SK-N-SH (cell line): ENCODE measurements around the gene FKBP4. TPM values are rescaled to one million over a fixed set of nuclear protein-coding genes. Genes with fewer than 3 reads are reported as not detected.

Source experiments
- CTCF ChIA-PET: fragments of 300-600, 350-600 bp; formaldehyde crosslinking; extraction: SDS; loops from one replicate; lab custom pipeline; 2021; lab: Yijun Ruan, JAX
- POLR2A ChIA-PET: fragments of 350-600 bp; sonication (Branson Sonifier 250); formaldehyde crosslinking; extraction: SDS; loops from one replicate; lab custom pipeline; 2020; ENCODE audit warnings: antibody characterized with exemption, inconsistent platforms; lab: Yijun Ruan, JAX
- DNase-seq: peaks from one replicate; pipeline ENCODE4 v3.0.0; 2012
- H2AFZ ChIP-seq: fragments of 200-600 bp; sonication (generic); 2 replicates; pipeline ENCODE4 v1.8.1; 2016; ENCODE audit warnings: antibody characterized with exemption, mild to moderate bottlenecking, low read depth
- H3F3A ChIP-seq: fragments of 200-600 bp; sonication (generic); replicated peaks from 2 replicates; pipeline ENCODE3; 2016; ENCODE audit warnings: antibody characterized with exemption, mild to moderate bottlenecking; ENCODE audit not compliant: insufficient read depth
- H3K27ac ChIP-seq, 2 experiments: fragments of 200-500 bp in 1 of 2; fragments of 200-600 bp in 1 of 2; sonication (Bioruptor generic) in 1 of 2; sonication (generic), shearing (Covaris generic) in 1 of 2; 2 replicates each; pipeline versions ENCODE4 v1.5.1 to v1.6.1; 2014 to 2016; ENCODE audit warnings: low read depth in 2 of 2, inconsistent platforms in 1 of 2, low read length in 1 of 2, mild to moderate bottlenecking in 1 of 2, mixed read lengths in 1 of 2
- H3K27me3 ChIP-seq: fragments of 200-600 bp; sonication (generic), shearing (Covaris generic); 2 replicates; pipeline ENCODE4 v1.6.1; 2016; ENCODE audit warnings: mixed run types; ENCODE audit not compliant: insufficient read depth
- H3K36me3 ChIP-seq, 2 experiments: fragments of 200-500 bp in 1 of 2; fragments of 200-600 bp in 1 of 2; sonication (Bioruptor generic) in 1 of 2; sonication (generic) in 1 of 2; replicated peaks in 1 of 2; 2 replicates each; pipeline versions ENCODE3 to v1.5.1; 2014 to 2016; ENCODE audit warnings: low read length in 1 of 2, mild to moderate bottlenecking in 1 of 2; ENCODE audit not compliant: insufficient read depth in 2 of 2, control insufficient read depth in 1 of 2
- H3K4me1 ChIP-seq, 2 experiments: fragments of 200-500 bp in 1 of 2; fragments of 200-600 bp in 1 of 2; sonication (Bioruptor generic) in 1 of 2; sonication (generic), shearing (Covaris generic) in 1 of 2; 2 replicates each; pipeline versions ENCODE4 v1.5.1 to v1.6.1; 2014 to 2016; ENCODE audit warnings: low read depth in 1 of 2, low read length in 1 of 2, mixed run types in 1 of 2; ENCODE audit not compliant: insufficient read depth in 2 of 2, control insufficient read depth in 1 of 2
- H3K4me2 ChIP-seq: fragments of 200-600 bp; sonication (generic), shearing (Covaris generic); 2 replicates; pipeline ENCODE4 v1.6.1; 2017; ENCODE audit warnings: mixed run types
- H3K4me3 ChIP-seq, 2 experiments: fragments of 200-500 bp in 1 of 2; fragments of 200-600 bp in 1 of 2; sonication (Bioruptor generic) in 1 of 2; sonication (generic), shearing (Covaris generic) in 1 of 2; 2 replicates each; pipeline versions ENCODE4 v1.5.1 to v1.8.1; 2014 to 2016; ENCODE audit warnings: low read depth in 2 of 2, inconsistent platforms in 1 of 2, low read length in 1 of 2, mild to moderate bottlenecking in 1 of 2, mixed read lengths in 1 of 2, moderate library complexity in 1 of 2
- H3K79me2 ChIP-seq: fragments of 200-600 bp; sonication (generic); 2 replicates; pipeline ENCODE4 v1.8.1; 2017; ENCODE audit warnings: mild to moderate bottlenecking; ENCODE audit not compliant: insufficient read depth
- H3K9ac ChIP-seq: fragments of 200-600 bp; sonication (generic); 2 replicates; pipeline ENCODE4 v1.6.1; 2017; ENCODE audit warnings: mixed run types
- H3K9me2 ChIP-seq: fragments of 200-600 bp; sonication (generic); 2 replicates; pipeline ENCODE4 v1.6.1; 2017; ENCODE audit warnings: mixed run types
- H3K9me3 ChIP-seq: fragments of 200-600 bp; sonication (generic); 2 replicates; pipeline ENCODE4 v1.6.1; 2017; ENCODE audit warnings: mixed run types, mild to moderate bottlenecking, moderate library complexity
- H4K20me1 ChIP-seq: fragments of 200-600 bp; sonication (generic); 2 replicates; pipeline ENCODE4 v1.6.1; 2017; ENCODE audit warnings: mild to moderate bottlenecking, mixed run types; ENCODE audit not compliant: insufficient read depth
- CHD2 ChIP-seq: fragments of 150-350 bp; IDR thresholded peaks from 2 replicates; pipeline ENCODE4 v1.6.1; 2018; ENCODE audit warnings: low read length; ENCODE audit not compliant: partially characterized antibody
- EP300 ChIP-seq, 2 experiments: IDR thresholded peaks; 2 replicates each; pipeline versions ENCODE4 v1.4.0 to v1.6.1; 2012; ENCODE audit warnings: borderline replicate concordance in 1 of 2, low read depth in 1 of 2, low read length in 1 of 2
- FOSL2 ChIP-seq: IDR thresholded peaks from 2 replicates; pipeline ENCODE4 v1.4.0; 2012; ENCODE audit warnings: low read depth, mild to moderate bottlenecking, moderate library complexity, borderline replicate concordance
- GABPA ChIP-seq: IDR thresholded peaks from 2 replicates; pipeline ENCODE4 v1.4.0; 2012; ENCODE audit warnings: low read depth, mild to moderate bottlenecking
- GATA2 ChIP-seq: sonication (generic); formaldehyde crosslinking; IDR thresholded peaks from 2 replicates; pipeline ENCODE4 v1.5.0; 2020; ENCODE audit warnings: mild to moderate bottlenecking, missing genetic modification reagents
- MEF2A ChIP-seq: IDR thresholded peaks from 2 replicates; pipeline ENCODE4 v1.4.0; 2012; ENCODE audit warnings: low read depth, borderline replicate concordance
- MXI1 ChIP-seq: IDR thresholded peaks from 2 replicates; pipeline ENCODE4 v1.6.1; 2012; ENCODE audit warnings: mild to moderate bottlenecking, low read depth, low read length, improper control_type of control experiment
- NFIC ChIP-seq: IDR thresholded peaks from 2 replicates; pipeline ENCODE4 v1.4.0; 2012; ENCODE audit warnings: borderline replicate concordance
- RCOR1 ChIP-seq: fragments of 150-350 bp; IDR thresholded peaks from 2 replicates; pipeline ENCODE4 v1.6.1; 2017; ENCODE audit warnings: antibody characterized with exemption, low read length
- RFX5 ChIP-seq: IDR thresholded peaks from 2 replicates; pipeline ENCODE4 v1.6.1; 2012; ENCODE audit warnings: mild to moderate bottlenecking, improper control_type of control experiment, low read length
- RXRA ChIP-seq: IDR thresholded peaks from 2 replicates; pipeline ENCODE4 v1.4.0; 2012; ENCODE audit warnings: low read depth, mild to moderate bottlenecking, borderline replicate concordance
- SIN3A ChIP-seq: IDR thresholded peaks from 2 replicates; pipeline ENCODE4 v1.6.1; 2012; ENCODE audit warnings: low read depth, mild to moderate bottlenecking, low read length, moderate library complexity, borderline replicate concordance
- SMC3 ChIP-seq: IDR thresholded peaks from 2 replicates; pipeline ENCODE4 v1.6.1; 2012; ENCODE audit warnings: low read depth, low read length, improper control_type of control experiment
- TEAD4 ChIP-seq: IDR thresholded peaks from 2 replicates; pipeline ENCODE4 v1.4.0; 2012; ENCODE audit warnings: mild to moderate bottlenecking, borderline replicate concordance; ENCODE audit not compliant: insufficient read depth
- WGBS: methylation state at CpG from one replicate; pipeline ENCODE4 v1.1.6; 2017; ENCODE audit warnings: low lambda C conversion rate; 5-methylcytosine and 5-hydroxymethylcytosine counted together
- polyA plus RNA-seq, 3 experiments: library from polyadenylated mRNA; depleted of rRNA; stranded (reverse); fragments of >200 nt; gene quantifications; 2 replicates each; pipeline ENCODE4 v1.2.3, GENCODE V29; 2012
- TF ChIP-seq, protein P1 (sequence below): IDR thresholded peaks from 2 replicates; pipeline ENCODE4 v1.4.0; 2012; ENCODE audit warnings: low read depth
- TF ChIP-seq, protein P2 (sequence below): fragments of 150-350 bp; IDR thresholded peaks from 2 replicates; pipeline ENCODE4 v1.6.1; 2017; ENCODE audit warnings: antibody characterized with exemption, low read length, low read depth, borderline replicate concordance
- TF ChIP-seq, protein P3 (sequence below): IDR thresholded peaks from 2 replicates; pipeline ENCODE4 v1.4.0; 2012; ENCODE audit warnings: low read depth, borderline replicate concordance
- TF ChIP-seq, protein P4 (sequence below): IDR thresholded peaks from 2 replicates; pipeline ENCODE4 v1.4.0; 2012; ENCODE audit warnings: low read depth, borderline replicate concordance
- TF ChIP-seq, protein P5 (sequence below): fragments of 200-600 bp; sonication (generic); IDR thresholded peaks from 2 replicates; pipeline ENCODE4 v1.6.1; 2017; ENCODE audit warnings: antibody characterized with exemption, mild to moderate bottlenecking, moderate library complexity

The FKBP4 gene
- polyA plus RNA-seq, 1 of the 3 experiments (the other 2 are of a cell fraction), result 53.2 TPM

DNA sequence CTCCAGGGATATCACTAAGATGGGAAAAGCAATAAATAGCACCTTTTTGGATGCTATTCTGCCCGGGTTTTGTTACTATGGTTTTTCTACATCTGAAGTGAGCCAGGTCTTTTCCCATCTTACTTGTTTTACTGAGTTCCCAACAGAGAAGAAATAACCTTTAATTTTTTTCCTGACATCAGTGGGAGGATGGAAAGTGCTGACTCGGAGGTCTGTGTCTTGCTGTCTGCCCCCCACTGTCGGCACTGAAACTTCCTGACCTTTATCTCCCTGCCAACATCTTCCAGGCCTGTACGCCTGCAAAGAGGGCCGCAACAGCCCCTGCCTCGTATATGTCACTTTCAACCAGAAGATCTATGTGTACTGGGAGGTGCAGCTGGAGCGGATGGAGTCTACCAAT is 28.7 kb downstream of the FKBP4 start:
- no peaks in the 10 kb centered on the region for H4K20me1 ChIP-seq
- H3K9ac ChIP-seq, result no peak overlapping the region
- H3K79me2 ChIP-seq, result no peaks in the 10 kb centered on the region
- no peaks in the 10 kb centered on the region for H3K27me3 ChIP-seq
- H3K4me1 ChIP-seq, result no peaks in the 10 kb centered on the region
- H3K9me2 ChIP-seq, result no peaks in the 10 kb centered on the region
- ChIA-PET CTCF (interaction anchor here (0.7 kb wide), 1 partner anchor 23 kb away, joined by 4 read pairs; no protein-coding TSS in a partner anchor), POLR2A (no interaction called here)
- no peak overlapping the region for H3K4me3 ChIP-seq
- peaks cover 14 to 69% of the 10 kb centered on the region in 2 experiments for H3K36me3 ChIP-seq
- TF ChIP-seq, protein P1, sequence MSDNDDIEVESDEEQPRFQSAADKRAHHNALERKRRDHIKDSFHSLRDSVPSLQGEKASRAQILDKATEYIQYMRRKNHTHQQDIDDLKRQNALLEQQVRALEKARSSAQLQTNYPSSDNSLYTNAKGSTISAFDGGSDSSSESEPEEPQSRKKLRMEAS, result no peak
- TF ChIP-seq GABPA, result no peak
- TF ChIP-seq TEAD4, result no peak
- TF ChIP-seq GATA2 (CRISPR knock-in tag), result no peak
- TF ChIP-seq, protein P2, sequence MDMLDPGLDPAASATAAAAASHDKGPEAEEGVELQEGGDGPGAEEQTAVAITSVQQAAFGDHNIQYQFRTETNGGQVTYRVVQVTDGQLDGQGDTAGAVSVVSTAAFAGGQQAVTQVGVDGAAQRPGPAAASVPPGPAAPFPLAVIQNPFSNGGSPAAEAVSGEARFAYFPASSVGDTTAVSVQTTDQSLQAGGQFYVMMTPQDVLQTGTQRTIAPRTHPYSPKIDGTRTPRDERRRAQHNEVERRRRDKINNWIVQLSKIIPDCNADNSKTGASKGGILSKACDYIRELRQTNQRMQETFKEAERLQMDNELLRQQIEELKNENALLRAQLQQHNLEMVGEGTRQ, result no peak
- no peak for TF ChIP-seq EP300 (IDR thresholded peaks at IDR 0.05; ENCODE audit: borderline replicate concordance in 1 of 2, low read depth in 1 of 2, low read length in 1 of 2)
- no peak for TF ChIP-seq MXI1
- TF ChIP-seq MEF2A, result no peak
- TF ChIP-seq, protein P3, sequence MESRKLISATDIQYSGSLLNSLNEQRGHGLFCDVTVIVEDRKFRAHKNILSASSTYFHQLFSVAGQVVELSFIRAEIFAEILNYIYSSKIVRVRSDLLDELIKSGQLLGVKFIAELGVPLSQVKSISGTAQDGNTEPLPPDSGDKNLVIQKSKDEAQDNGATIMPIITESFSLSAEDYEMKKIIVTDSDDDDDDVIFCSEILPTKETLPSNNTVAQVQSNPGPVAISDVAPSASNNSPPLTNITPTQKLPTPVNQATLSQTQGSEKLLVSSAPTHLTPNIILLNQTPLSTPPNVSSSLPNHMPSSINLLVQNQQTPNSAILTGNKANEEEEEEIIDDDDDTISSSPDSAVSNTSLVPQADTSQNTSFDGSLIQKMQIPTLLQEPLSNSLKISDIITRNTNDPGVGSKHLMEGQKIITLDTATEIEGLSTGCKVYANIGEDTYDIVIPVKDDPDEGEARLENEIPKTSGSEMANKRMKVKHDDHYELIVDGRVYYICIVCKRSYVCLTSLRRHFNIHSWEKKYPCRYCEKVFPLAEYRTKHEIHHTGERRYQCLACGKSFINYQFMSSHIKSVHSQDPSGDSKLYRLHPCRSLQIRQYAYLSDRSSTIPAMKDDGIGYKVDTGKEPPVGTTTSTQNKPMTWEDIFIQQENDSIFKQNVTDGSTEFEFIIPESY, result no peak
- TF ChIP-seq FOSL2, result no peak
- no peak for TF ChIP-seq NFIC
- no peak for TF ChIP-seq SMC3
- no peak for TF ChIP-seq CHD2
- TF ChIP-seq, protein P4, sequence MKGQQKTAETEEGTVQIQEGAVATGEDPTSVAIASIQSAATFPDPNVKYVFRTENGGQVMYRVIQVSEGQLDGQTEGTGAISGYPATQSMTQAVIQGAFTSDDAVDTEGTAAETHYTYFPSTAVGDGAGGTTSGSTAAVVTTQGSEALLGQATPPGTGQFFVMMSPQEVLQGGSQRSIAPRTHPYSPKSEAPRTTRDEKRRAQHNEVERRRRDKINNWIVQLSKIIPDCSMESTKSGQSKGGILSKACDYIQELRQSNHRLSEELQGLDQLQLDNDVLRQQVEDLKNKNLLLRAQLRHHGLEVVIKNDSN, result no peak
- no peak for TF ChIP-seq SIN3A
- TF ChIP-seq, protein P5, sequence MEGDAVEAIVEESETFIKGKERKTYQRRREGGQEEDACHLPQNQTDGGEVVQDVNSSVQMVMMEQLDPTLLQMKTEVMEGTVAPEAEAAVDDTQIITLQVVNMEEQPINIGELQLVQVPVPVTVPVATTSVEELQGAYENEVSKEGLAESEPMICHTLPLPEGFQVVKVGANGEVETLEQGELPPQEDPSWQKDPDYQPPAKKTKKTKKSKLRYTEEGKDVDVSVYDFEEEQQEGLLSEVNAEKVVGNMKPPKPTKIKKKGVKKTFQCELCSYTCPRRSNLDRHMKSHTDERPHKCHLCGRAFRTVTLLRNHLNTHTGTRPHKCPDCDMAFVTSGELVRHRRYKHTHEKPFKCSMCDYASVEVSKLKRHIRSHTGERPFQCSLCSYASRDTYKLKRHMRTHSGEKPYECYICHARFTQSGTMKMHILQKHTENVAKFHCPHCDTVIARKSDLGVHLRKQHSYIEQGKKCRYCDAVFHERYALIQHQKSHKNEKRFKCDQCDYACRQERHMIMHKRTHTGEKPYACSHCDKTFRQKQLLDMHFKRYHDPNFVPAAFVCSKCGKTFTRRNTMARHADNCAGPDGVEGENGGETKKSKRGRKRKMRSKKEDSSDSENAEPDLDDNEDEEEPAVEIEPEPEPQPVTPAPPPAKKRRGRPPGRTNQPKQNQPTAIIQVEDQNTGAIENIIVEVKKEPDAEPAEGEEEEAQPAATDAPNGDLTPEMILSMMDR, result no peak
- no peak for TF ChIP-seq RFX5
- TF ChIP-seq RXRA, result no peak
- TF ChIP-seq RCOR1, result no peak
- no peak overlapping the region for H3K4me2 ChIP-seq
- no peak for DNase-seq
- no peak overlapping the region for H2AFZ ChIP-seq
- 86% methylated on average over 7 of the region's 7 CpGs for WGBS
- no peaks in the 10 kb centered on the region for H3K9me3 ChIP-seq
- no peaks in the 10 kb centered on the region for H3F3A ChIP-seq
- H3K27ac ChIP-seq, result no peak overlapping the region
